HEK293 (cell line): ENCODE data around the gene ACER3.

ENCODE experiments used
- CTCF ChIA-PET: fragments of 350-600 bp; formaldehyde crosslinking; extraction: SDS; loops from one replicate; lab custom pipeline; 2021; ENCODE audit warnings: antibody characterized with exemption; lab: Yijun Ruan, JAX
- POLR2A ChIA-PET: fragments of 300-600 bp; formaldehyde crosslinking; extraction: SDS; loops from one replicate; lab custom pipeline; 2020; ENCODE audit warnings: antibody characterized with exemption, inconsistent platforms; lab: Yijun Ruan, JAX
- H3K27ac ChIP-seq: fragments of 200-500 bp; sonication (Bioruptor generic); 2 replicates; pipeline ENCODE4 v1.5.1; 2014; ENCODE audit warnings: low read depth, low read length, control low read depth, inconsistent platforms; ENCODE audit errors: extremely low read depth
- H3K36me3 ChIP-seq, 2 experiments: fragments of 200-500 bp in 1 of 2; sonication (Bioruptor generic) in 1 of 2; 1 replicate in 1 of 2; 2 replicates in 1 of 2; pipeline ENCODE4 v1.5.1; 2014 to 2017; ENCODE audit warnings: inconsistent platforms in 2 of 2, low read length in 2 of 2; ENCODE audit not compliant: control insufficient read depth in 2 of 2, insufficient read depth in 1 of 2
- H3K4me1 ChIP-seq: fragments of 200-500 bp; sonication (Bioruptor generic); 2 replicates; pipeline ENCODE4 v1.5.1; 2014; ENCODE audit warnings: mild to moderate bottlenecking, low read length, inconsistent platforms; ENCODE audit not compliant: control insufficient read depth, insufficient read depth
- H3K4me3 ChIP-seq: 2 replicates; pipeline ENCODE4 v1.5.1; 2011; ENCODE audit warnings: low read depth, mild to moderate bottlenecking, control low read depth, low read length, moderate library complexity
- H3K9me3 ChIP-seq: fragments of 200-500 bp; sonication (Bioruptor generic); 2 replicates; pipeline ENCODE4 v1.5.1; 2014; ENCODE audit warnings: low read depth, low read length, inconsistent platforms; ENCODE audit not compliant: control insufficient read depth, insufficient read depth
- EGR2 ChIP-seq: fragments of 450-650 bp; formaldehyde crosslinking; IDR thresholded peaks from 2 replicates; pipeline ENCODE4 v1.5.1; 2016; ENCODE audit warnings: low read depth, missing biosample characterization, missing genetic modification characterization
- GLIS1 ChIP-seq: fragments of 450-650 bp; formaldehyde crosslinking; IDR thresholded peaks from 2 replicates; pipeline ENCODE4 v1.5.1; 2016; ENCODE audit warnings: missing biosample characterization, missing genetic modification characterization
- KLF1 ChIP-seq: fragments of 450-650 bp; formaldehyde crosslinking; IDR thresholded peaks from 2 replicates; pipeline ENCODE4 v1.5.1; 2016; ENCODE audit warnings: missing biosample characterization, missing genetic modification characterization
- KLF10 ChIP-seq: fragments of 450-650 bp; IDR thresholded peaks from 2 replicates; pipeline ENCODE4 v1.5.1; 2018; ENCODE audit warnings: missing biosample characterization, mild to moderate bottlenecking, missing genetic modification characterization
- KLF7 ChIP-seq: fragments of 450-650 bp; formaldehyde crosslinking; IDR thresholded peaks from 2 replicates; pipeline ENCODE4 v1.5.1; 2016; ENCODE audit warnings: missing biosample characterization, missing genetic modification characterization, borderline replicate concordance
- PBX3 ChIP-seq: sonication (generic); formaldehyde crosslinking; IDR thresholded peaks from 2 replicates; pipeline ENCODE4 v1.8.1; 2022; ENCODE audit warnings: mild to moderate bottlenecking, moderate library complexity, missing genetic modification reagents
- TCF7L2 ChIP-seq: IDR thresholded peaks from 2 replicates; pipeline ENCODE4 v1.6.1; 2011; ENCODE audit warnings: low read depth, mild to moderate bottlenecking, inconsistent platforms, low read length, moderate library complexity, borderline replicate concordance
- ZEB2 ChIP-seq: fragments of 450-650 bp; formaldehyde crosslinking; IDR thresholded peaks from 2 replicates; pipeline ENCODE4 v1.5.1; 2016; ENCODE audit warnings: missing biosample characterization, missing genetic modification characterization
- ZNF266 ChIP-seq: fragments of 450-650 bp; formaldehyde crosslinking; IDR thresholded peaks from 2 replicates; pipeline ENCODE4 v1.5.1; 2016; ENCODE audit warnings: missing biosample characterization, missing genetic modification characterization, low read depth
- ZNF311 ChIP-seq: fragments of 450-650 bp; formaldehyde crosslinking; IDR thresholded peaks from 2 replicates; pipeline ENCODE4 v1.5.1; 2017; ENCODE audit warnings: missing biosample characterization, missing genetic modification characterization, borderline replicate concordance
- ZNF37A ChIP-seq: fragments of 450-650 bp; IDR thresholded peaks from 2 replicates; pipeline ENCODE4 v1.5.1; 2018; ENCODE audit warnings: missing biosample characterization, missing genetic modification characterization
- ZNF423 ChIP-seq: fragments of 450-650 bp; formaldehyde crosslinking; IDR thresholded peaks from 2 replicates; pipeline ENCODE4 v1.5.1; 2016; ENCODE audit warnings: missing biosample characterization, missing genetic modification characterization
- ZNF501 ChIP-seq: fragments of 450-650 bp; formaldehyde crosslinking; IDR thresholded peaks from 2 replicates; pipeline ENCODE4 v1.5.1; 2016; ENCODE audit warnings: missing biosample characterization, missing genetic modification characterization
- ZNF521 ChIP-seq: fragments of 450-650 bp; formaldehyde crosslinking; IDR thresholded peaks from 2 replicates; pipeline ENCODE4 v1.5.1; 2017; ENCODE audit warnings: missing biosample characterization, mild to moderate bottlenecking, missing genetic modification characterization
- ZNF623 ChIP-seq: fragments of 450-650 bp; formaldehyde crosslinking; IDR thresholded peaks from 2 replicates; pipeline ENCODE4 v1.5.1; 2016; ENCODE audit warnings: missing biosample characterization, missing genetic modification characterization
- ZNF707 ChIP-seq: fragments of 450-650 bp; formaldehyde crosslinking; IDR thresholded peaks from 2 replicates; pipeline ENCODE4 v1.5.1; 2016; ENCODE audit warnings: missing biosample characterization, missing genetic modification characterization
- ZNF76 ChIP-seq: fragments of 450-650 bp; formaldehyde crosslinking; IDR thresholded peaks from 2 replicates; pipeline ENCODE4; 2016; ENCODE audit warnings: low read depth, missing biosample characterization, missing genetic modification characterization, borderline replicate concordance
- TF ChIP-seq, protein P1 (sequence below): fragments of 450-650 bp; formaldehyde crosslinking; IDR thresholded peaks from 2 replicates; pipeline ENCODE4 v1.5.0; 2017; ENCODE audit warnings: missing biosample characterization, missing genetic modification characterization, borderline replicate concordance

ACER3 gene

GRCh38 chr11:76984743-76985142 is 124.0 kb downstream of the ACER3 start (continued):
- no peak for TF ChIP-seq KLF10 (tag by site-specific recombination)

DNA sequence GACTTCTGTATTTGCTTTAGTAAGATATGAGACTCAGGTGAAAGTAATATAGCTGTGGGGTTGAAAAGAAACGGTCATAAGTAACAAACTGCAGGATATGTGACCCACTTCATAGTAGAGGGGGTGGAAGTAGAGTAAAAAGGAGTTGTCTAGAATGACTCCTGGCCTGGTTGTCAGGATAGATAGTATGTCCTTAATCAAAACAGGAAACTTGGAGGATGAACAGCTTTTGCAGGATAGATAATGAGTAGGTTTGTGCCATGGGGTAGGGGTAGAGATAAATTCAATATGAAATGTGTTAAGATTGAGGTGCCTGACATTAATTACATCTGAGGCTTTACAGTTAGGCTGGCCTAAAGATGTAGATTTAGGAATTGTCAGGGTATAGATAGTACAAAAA is 126.5 kb downstream of the ACER3 start:
- no peak overlapping the region for H3K4me3 ChIP-seq

GRCh38 chr11:76990628-76991027 is 129.9 kb downstream of the ACER3 start:
- POLR2A ChIA-PET: no interaction called here
- H3K36me3 ChIP-seq: peaks cover 0 to 8% of the 10 kb centered on the region in 2 experiments; a peak in 1 of 3 replicates
- H3K4me1 ChIP-seq: no peaks in the 10 kb centered on the region
- TF ChIP-seq ZNF423 (tag by site-specific recombination): no peak
- no peak for TF ChIP-seq ZEB2
- no peak for TF ChIP-seq TCF7L2
- TF ChIP-seq ZNF266 (tag by site-specific recombination): no peak
- TF ChIP-seq, all 188 proteins: peak for 0
- Histone ChIP-seq H3K9me3 (no peaks in the 10 kb centered on the region), H3K27ac (no peak overlapping the region), H3K4me3 (no peak overlapping the region)
- CTCF ChIA-PET: interaction anchor here (1.1 kb wide), 1 partner anchor 100 kb away, joined by 5 read pairs; no protein-coding TSS in a partner anchor

More for the DNA sequence above, 126.5 kb downstream of the ACER3 start:
- no peaks in the 10 kb centered on the region for H3K4me1 ChIP-seq
- H3K27ac ChIP-seq: no peak overlapping the region
- no peaks in the 10 kb centered on the region for H3K9me3 ChIP-seq
- ChIA-PET CTCF (interaction anchor here (0.6 to 1.3 kb wide), 2 partner anchors 104 to 674 kb away, joined by 3 read pairs; no protein-coding TSS in a partner anchor), POLR2A (no interaction called here)
- H3K36me3 ChIP-seq: peaks cover 0 to 8% of the 10 kb centered on the region in 2 experiments; a peak in 1 of 3 replicates
- TF ChIP-seq ZNF623: no peak
- TF ChIP-seq, protein P1, sequence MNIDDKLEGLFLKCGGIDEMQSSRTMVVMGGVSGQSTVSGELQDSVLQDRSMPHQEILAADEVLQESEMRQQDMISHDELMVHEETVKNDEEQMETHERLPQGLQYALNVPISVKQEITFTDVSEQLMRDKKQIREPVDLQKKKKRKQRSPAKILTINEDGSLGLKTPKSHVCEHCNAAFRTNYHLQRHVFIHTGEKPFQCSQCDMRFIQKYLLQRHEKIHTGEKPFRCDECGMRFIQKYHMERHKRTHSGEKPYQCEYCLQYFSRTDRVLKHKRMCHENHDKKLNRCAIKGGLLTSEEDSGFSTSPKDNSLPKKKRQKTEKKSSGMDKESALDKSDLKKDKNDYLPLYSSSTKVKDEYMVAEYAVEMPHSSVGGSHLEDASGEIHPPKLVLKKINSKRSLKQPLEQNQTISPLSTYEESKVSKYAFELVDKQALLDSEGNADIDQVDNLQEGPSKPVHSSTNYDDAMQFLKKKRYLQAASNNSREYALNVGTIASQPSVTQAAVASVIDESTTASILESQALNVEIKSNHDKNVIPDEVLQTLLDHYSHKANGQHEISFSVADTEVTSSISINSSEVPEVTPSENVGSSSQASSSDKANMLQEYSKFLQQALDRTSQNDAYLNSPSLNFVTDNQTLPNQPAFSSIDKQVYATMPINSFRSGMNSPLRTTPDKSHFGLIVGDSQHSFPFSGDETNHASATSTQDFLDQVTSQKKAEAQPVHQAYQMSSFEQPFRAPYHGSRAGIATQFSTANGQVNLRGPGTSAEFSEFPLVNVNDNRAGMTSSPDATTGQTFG (tag by site-specific recombination): no peak
- TF ChIP-seq ZNF521 (tag by site-specific recombination): no peak
- no peak for TF ChIP-seq ZNF707 (tag by site-specific recombination)

- no peaks in the 10 kb centered on the region for H3K4me1 ChIP-seq
- CTCF ChIA-PET: interaction anchor here (0.7 kb wide), 1 partner anchor 76 kb away, joined by 3 read pairs; no protein-coding TSS in a partner anchor
- H3K36me3 ChIP-seq: peaks cover 0 to 1% of the 10 kb centered on the region in 2 experiments; a peak in 1 of 3 replicates
- POLR2A ChIA-PET: no interaction called here
- no peaks in the 10 kb centered on the region for H3K9me3 ChIP-seq
- TF ChIP-seq KLF7 (tag by site-specific recombination) (no peak), KLF1 (tag by site-specific recombination) (no peak), ZNF76 (tag by site-specific recombination) (no peak), GLIS1 (tag by site-specific recombination) (no peak), ZNF501 (tag by site-specific recombination) (no peak), ZNF311 (tag by site-specific recombination) (no peak), EGR2 (no peak), ZNF37A (no peak), PBX3 (CRISPR knock-in tag) (no peak)
- no peak overlapping the region for H3K4me3 ChIP-seq
- H3K27ac ChIP-seq: no peak overlapping the region
Measured at GRCh38 chr11:76995081-76995576, 134.4 kb downstream of the ACER3 start.
